Testis (tissue), 3 donors: ENCODE data around the gene IFIT2. TPM values are rescaled to one million over a fixed set of nuclear protein-coding genes. Genes with fewer than 3 reads are reported as not detected.
"Not testable (repeated sequence)": the region's sequence is repeated elsewhere in the genome, so short reads cannot be mapped to it uniquely, and the experiment has no call there.

Source experiments
- DNase-seq: peaks from one replicate; pipeline ENCODE4 v3.0.0-alpha.2; 2019
- H3K27ac ChIP-seq, 2 donors: fragments of 200-600 bp; sonication (generic); one replicate each; pipeline ENCODE4 v1.5.1; 2019
- H3K27me3 ChIP-seq: fragments of 200-600 bp; sonication (generic); one replicate; pipeline ENCODE4 v1.5.1; 2019
- H3K36me3 ChIP-seq: fragments of 200-600 bp; sonication (generic); one replicate; pipeline ENCODE4 v1.5.1; 2017; ENCODE audit warnings: low read depth; ENCODE audit errors: missing control alignments
- H3K4me1 ChIP-seq: fragments of 200-600 bp; sonication (generic); one replicate; pipeline ENCODE4 v1.5.1; 2019
- H3K4me3 ChIP-seq, 2 donors: fragments of 200-600 bp; sonication (generic); one replicate each; pipeline ENCODE4 v1.5.1; 2017 to 2019
- H3K9me3 ChIP-seq: fragments of 200-600 bp; sonication (generic); one replicate; pipeline ENCODE4 v1.5.1; 2017
- POLR2A ChIP-seq: fragments of 450-650 bp; IDR thresholded peaks from one replicate; pipeline ENCODE4 v1.6.1; 2017; ENCODE audit warnings: antibody characterized with exemption, mild to moderate bottlenecking, moderate library complexity
- WGBS, 2 donors: methylation state at CpG; one replicate each; pipeline ENCODE4 v1.1.5; 2018; 5-methylcytosine and 5-hydroxymethylcytosine counted together
- intact Hi-C: fragments of 100-400 bp; cut with DNase I; formaldehyde crosslinking; loops from one replicate; pipeline ENCODE4 v1.15.1; 2023; ENCODE audit warnings: low total_unique reads
- polyA plus RNA-seq: library from polyadenylated mRNA; stranded (reverse); fragments of 350-450 nt; fragmentation: Illumina TruSeq; extraction: RNeasy Lipid Tissue Mini Kit (QIAGEN cat#74804); gene quantifications from one replicate; pipeline ENCODE4 v1.2.3, GENCODE V29; 2014; ENCODE audit warnings: low read depth, low replicate concordance; ENCODE audit not compliant: insufficient read depth
- total RNA-seq, 2 donors: library from RNA; depleted of rRNA; stranded (reverse); fragments of >200 nt; gene quantifications; one replicate each; pipeline ENCODE4 v1.2.3, GENCODE V29; 2016
- TF ChIP-seq, protein P1 (sequence below), 3 experiments: fragments of 450-650 bp in 2 of 3; fragments of 200-600 bp in 1 of 3; sonication (generic) in 1 of 3; IDR thresholded peaks; one replicate each; pipeline ENCODE4 v1.5.1; 2016 to 2019; ENCODE audit warnings: antibody characterized with exemption in 3 of 3, mild to moderate bottlenecking in 2 of 3, moderate library complexity in 1 of 3

IFIT2 gene
- total and polyA plus RNA-seq, 3 donors from 2014 or later = 1.3 to 4.3 (median 1.6) TPM

DNA sequence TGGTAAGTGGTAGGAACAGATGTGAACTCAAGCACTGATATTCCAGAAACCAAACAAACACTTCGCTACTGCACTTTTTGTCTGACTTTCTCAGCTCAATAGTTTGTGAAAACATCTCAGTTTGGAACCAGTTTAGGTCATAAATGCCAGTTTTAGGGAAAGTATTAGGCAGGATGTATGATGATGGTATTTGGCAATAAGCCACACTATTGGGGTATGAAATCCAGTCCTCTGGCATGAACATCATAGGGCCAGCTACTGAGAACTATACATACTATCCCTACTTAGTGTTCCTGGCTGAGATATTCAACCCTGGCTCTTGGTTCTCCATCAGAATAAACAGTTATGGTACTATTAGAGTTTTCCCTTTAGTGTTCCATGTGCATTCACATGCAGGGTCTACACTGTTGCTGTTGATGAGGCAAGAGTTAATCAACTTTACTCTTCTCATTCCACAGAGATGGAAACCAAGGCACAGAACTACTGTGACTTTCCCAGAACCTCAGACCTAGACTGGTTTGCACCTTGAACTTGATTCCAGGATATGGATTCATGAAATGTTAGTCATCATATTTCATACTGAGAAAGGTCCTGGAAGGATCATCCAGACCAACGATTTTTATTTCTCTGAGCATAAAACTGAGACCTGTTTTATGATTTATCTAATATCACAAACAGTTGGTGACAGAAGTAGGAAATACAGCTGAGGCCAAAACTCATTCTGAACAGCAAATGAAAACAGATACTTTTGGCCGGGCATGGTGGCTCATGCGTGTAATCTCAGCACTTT, 20.0 kb upstream of the IFIT2 start:
- Histone ChIP-seq H3K4me3 (no peak overlapping the region), H3K27me3 (no peaks in the 10 kb centered on the region), H3K36me3 (no peaks in the 10 kb centered on the region), H3K9me3 (no peaks in the 10 kb centered on the region), H3K4me1 (peaks cover 13% of the 10 kb centered on the region), H3K27ac (no peak overlapping the region)
- no peak for TF ChIP-seq POLR2A
- TF ChIP-seq, protein P1, sequence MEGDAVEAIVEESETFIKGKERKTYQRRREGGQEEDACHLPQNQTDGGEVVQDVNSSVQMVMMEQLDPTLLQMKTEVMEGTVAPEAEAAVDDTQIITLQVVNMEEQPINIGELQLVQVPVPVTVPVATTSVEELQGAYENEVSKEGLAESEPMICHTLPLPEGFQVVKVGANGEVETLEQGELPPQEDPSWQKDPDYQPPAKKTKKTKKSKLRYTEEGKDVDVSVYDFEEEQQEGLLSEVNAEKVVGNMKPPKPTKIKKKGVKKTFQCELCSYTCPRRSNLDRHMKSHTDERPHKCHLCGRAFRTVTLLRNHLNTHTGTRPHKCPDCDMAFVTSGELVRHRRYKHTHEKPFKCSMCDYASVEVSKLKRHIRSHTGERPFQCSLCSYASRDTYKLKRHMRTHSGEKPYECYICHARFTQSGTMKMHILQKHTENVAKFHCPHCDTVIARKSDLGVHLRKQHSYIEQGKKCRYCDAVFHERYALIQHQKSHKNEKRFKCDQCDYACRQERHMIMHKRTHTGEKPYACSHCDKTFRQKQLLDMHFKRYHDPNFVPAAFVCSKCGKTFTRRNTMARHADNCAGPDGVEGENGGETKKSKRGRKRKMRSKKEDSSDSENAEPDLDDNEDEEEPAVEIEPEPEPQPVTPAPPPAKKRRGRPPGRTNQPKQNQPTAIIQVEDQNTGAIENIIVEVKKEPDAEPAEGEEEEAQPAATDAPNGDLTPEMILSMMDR (IDR thresholded peaks at IDR 0.05) = no peak
- 84 to 88% methylated on average over 4 of the region's 4 CpGs for WGBS, 2 donors
- DNase-seq = no peak
- intact Hi-C loops = no loop called here

DNA sequence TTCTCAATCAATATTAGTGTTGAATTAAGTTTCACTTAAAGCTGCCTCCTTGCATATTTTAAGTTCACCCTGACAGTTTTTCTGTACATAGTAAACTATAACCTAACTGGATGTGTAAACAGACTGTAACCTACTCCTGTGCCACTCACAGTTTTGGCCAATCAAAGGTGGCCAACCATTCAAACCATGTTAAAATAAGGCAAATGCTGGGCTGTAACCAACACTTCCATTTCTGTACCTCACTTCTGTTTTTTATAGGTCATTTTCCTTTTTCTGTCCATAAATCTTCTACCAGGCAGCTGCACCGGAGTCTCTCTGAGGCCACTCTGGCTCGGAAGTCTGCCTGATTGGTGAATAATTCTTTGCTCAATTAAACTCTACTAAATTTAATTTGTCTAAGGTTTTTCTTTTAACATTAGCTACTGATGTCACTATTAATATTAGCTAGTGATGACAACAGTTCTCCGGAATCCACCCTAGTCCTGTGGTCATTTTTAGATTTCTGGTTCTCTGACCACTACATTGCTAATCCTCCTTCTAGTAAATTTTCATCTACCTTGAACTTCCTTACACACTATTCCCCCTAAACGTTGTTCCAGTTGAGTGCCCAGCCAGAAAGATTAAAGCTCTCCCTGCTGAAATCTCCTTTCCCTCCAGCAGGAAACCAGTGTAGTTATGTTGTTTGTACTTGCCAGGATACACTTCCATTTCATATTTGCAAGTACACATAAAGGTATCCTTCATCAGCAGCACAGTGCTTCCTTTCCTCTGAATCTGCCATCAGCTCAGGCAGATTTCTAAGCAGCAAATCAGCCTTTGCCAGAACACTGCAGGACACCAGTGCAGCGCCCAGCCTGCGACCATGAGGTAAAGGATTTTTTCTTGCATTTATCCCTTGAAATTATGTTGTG, 18.6 kb upstream of the IFIT2 start:
- no peak for TF ChIP-seq POLR2A
- TF ChIP-seq, protein P1 (IDR thresholded peaks at IDR 0.05) = peak in 1 of 3 experiments; percentile 6
- no peak overlapping the region for H3K4me3 ChIP-seq
- 43 to 45% methylated on average over 6 of the region's 6 CpGs for WGBS, 2 donors
- peaks cover 13% of the 10 kb centered on the region for H3K4me1 ChIP-seq
- H3K27me3 ChIP-seq = no peaks in the 10 kb centered on the region
- no peaks in the 10 kb centered on the region for H3K9me3 ChIP-seq
- H3K36me3 ChIP-seq = no peaks in the 10 kb centered on the region
- H3K27ac ChIP-seq = peak overlapping the region; percentile 49 to 62
- intact Hi-C loops = no loop called here
- no peak for DNase-seq

DNA sequence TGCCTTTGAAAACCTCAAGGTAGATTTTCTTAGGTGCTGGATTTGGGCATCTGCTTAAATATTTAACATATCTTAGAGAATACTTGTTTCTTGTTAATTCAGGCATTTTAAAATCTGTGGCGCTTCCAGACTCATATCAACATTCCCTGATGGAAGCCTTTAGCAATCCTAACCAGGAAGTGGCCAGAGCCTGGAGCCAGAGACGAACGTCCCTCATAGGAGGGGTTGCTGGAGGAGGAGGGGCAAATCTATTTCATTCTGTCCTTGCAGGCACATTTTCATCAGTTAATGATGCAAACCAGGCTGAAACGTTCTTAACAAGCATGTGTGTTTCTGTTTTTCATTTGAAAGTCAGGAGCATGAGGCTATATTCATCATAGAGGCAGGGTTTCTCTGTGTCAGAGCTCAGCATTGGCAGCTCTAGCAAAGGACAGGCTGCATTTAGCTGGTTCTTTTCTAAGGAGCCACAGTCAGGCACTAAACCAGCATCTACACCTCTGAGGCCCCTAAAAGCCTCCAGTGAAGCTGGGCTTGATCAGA, 17.8 kb upstream of the IFIT2 start:
- no peaks in the 10 kb centered on the region for H3K27me3 ChIP-seq
- H3K36me3 ChIP-seq = no peaks in the 10 kb centered on the region
- DNase-seq = peak; percentile 65
- WGBS, 2 donors = 20 to 26% methylated on average over 4 of the region's 4 CpGs
- no peak for TF ChIP-seq POLR2A
- TF ChIP-seq, protein P1 (IDR thresholded peaks at IDR 0.05) = no peak
- peak overlapping the region; percentile 49 to 62 for H3K27ac ChIP-seq
- intact Hi-C loops = no loop called here
- no peak overlapping the region for H3K4me3 ChIP-seq
- H3K9me3 ChIP-seq = no peaks in the 10 kb centered on the region
- H3K4me1 ChIP-seq = peaks cover 13% of the 10 kb centered on the region

DNA sequence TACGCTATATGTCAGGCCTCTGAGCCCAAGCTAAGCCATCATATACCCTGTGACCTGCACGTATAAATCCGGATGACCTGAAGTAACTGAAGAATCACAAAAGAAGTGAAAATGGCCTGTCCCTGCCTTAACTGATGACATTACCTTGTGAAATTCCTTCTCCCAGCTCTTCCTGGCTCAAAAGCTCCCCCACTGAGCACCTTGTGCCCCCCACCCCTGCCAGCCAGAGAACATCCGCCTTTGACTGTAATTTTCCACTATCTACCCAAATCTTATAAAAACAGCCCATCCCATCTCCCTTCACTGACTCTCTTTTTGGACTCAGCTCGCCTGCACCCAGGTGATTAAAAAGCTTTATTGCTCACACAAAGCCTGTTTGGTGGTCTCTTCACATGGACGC, 17.1 kb upstream of the IFIT2 start:
- H3K9me3 ChIP-seq, H3K4me3 ChIP-seq, DNase-seq, H3K27me3 ChIP-seq, intact Hi-C loops, H3K36me3 ChIP-seq: not testable (repeated sequence)
- Histone ChIP-seq H3K27ac (peak overlapping the region in 1 of 2 donors; percentile 62), H3K4me1 (peaks cover 13% of the 10 kb centered on the region)
- 93 to 94% methylated on average over 6 of the region's 6 CpGs for WGBS, 2 donors

DNA sequence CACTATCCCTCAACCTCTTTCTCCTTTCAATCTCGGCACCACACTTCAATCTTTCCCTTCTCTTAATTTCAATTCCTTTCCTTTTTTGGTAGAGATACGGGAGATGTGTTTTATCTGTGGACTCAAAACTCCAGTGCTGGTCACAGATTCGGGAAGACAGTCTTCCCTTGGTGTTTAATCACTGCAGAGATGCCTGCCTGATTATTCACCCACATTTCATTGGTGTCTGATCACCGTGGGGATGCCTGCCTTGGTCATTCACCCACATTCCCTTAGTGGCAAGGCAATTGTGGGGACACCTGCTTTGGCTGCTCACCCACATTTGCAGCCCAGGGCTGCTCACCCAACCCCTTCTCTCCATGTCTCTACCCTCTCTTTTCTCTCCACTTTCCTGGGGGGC, 16.5 kb upstream of the IFIT2 start:
- H3K9me3 ChIP-seq, H3K27ac ChIP-seq, H3K4me3 ChIP-seq, H3K36me3 ChIP-seq, H3K27me3 ChIP-seq, DNase-seq, intact Hi-C loops: not testable (repeated sequence)
- peaks cover 13% of the 10 kb centered on the region for H3K4me1 ChIP-seq
- WGBS, 2 donors = 90 to 94% methylated on average over 4 of the region's 4 CpGs
